Smooth muscle cell (in vitro differentiated cells): ENCODE data around the gene CXCR3. TPM values are rescaled to one million over a fixed set of nuclear protein-coding genes. Genes with fewer than 3 reads are reported as not detected.

Experiments
- DNase-seq: peaks from one replicate; lab custom pipeline; 2025; ENCODE audit not compliant: unreplicated experiment; lab: John Stamatoyannopoulos, UW
- H2AFZ ChIP-seq: fragments of 200-600 bp; sonication (generic); 2 replicates; pipeline ENCODE4 v1.6.0; 2016; ENCODE audit warnings: antibody characterized with exemption, low read depth, mild to moderate bottlenecking
- H3F3A ChIP-seq: fragments of 200-600 bp; sonication (generic); 2 replicates; pipeline ENCODE4 v1.6.0; 2017; ENCODE audit warnings: antibody characterized with exemption, low read depth
- H3K27ac ChIP-seq: fragments of 200-600 bp; sonication (generic); 2 replicates; pipeline ENCODE4 v1.5.1; 2016; ENCODE audit warnings: low read depth, mild to moderate bottlenecking
- H3K27me3 ChIP-seq: fragments of 200-600 bp; sonication (generic); 2 replicates; pipeline ENCODE4 v1.6.1; 2016; ENCODE audit warnings: low read depth, mild to moderate bottlenecking
- H3K36me3 ChIP-seq: fragments of 200-600 bp; sonication (generic); 2 replicates; pipeline ENCODE4 v1.5.1; 2016; ENCODE audit warnings: low read depth
- H3K4me1 ChIP-seq: fragments of 200-600 bp; sonication (generic); 2 replicates; pipeline ENCODE4 v1.5.1; 2016; ENCODE audit warnings: low read depth
- H3K4me2 ChIP-seq: fragments of 200-600 bp; sonication (generic); 2 replicates; pipeline ENCODE4 v1.6.0; 2016; ENCODE audit warnings: mild to moderate bottlenecking
- H3K4me3 ChIP-seq: fragments of 200-600 bp; sonication (generic); 2 replicates; pipeline ENCODE4 v1.5.1; 2016; ENCODE audit warnings: mild to moderate bottlenecking
- H3K79me2 ChIP-seq: fragments of 200-600 bp; sonication (generic); 2 replicates; pipeline ENCODE4 v1.6.0; 2016; ENCODE audit warnings: low read depth, mild to moderate bottlenecking
- H3K9ac ChIP-seq: fragments of 200-600 bp; sonication (generic); 2 replicates; pipeline ENCODE4 v1.6.0; 2016; ENCODE audit warnings: low read depth
- H3K9me3 ChIP-seq: fragments of 200-600 bp; sonication (generic); replicated peaks from 2 replicates; pipeline ENCODE4 v1.5.1; 2016; ENCODE audit warnings: low read depth
- H4K20me1 ChIP-seq: fragments of 200-600 bp; sonication (generic); 2 replicates; pipeline ENCODE4 v1.6.0; 2016; ENCODE audit warnings: low read depth
- CTCF ChIP-seq: fragments of 200-600 bp; sonication (generic); IDR thresholded peaks from 2 replicates; pipeline ENCODE4 v1.5.1; 2017; ENCODE audit warnings: borderline replicate concordance, mild to moderate bottlenecking, antibody characterized with exemption; ENCODE audit not compliant: insufficient read depth, poor library complexity, severe bottlenecking
- WGBS: methylation state at CpG from one replicate; pipeline ENCODE4 v1.1.7; 2016; ENCODE audit warnings: low lambda C conversion rate; 5-methylcytosine and 5-hydroxymethylcytosine counted together
- polyA plus RNA-seq: library from polyadenylated mRNA; unstranded; fragments of >200 nt; fragmentation: Nextera tagmentation; extraction: Ambion mirVana; gene quantifications from 2 replicates; pipeline ENCODE4 v1.2.1, GENCODE V29; 2016
- total RNA-seq: library from RNA; depleted of rRNA; stranded (reverse); fragments of >200 nt; gene quantifications from 2 replicates; pipeline ENCODE4 v1.2.3, GENCODE V29; 2014

The CXCR3 gene
- total and polyA plus RNA-seq, 2 experiments from 2014 or later, result 0.53 TPM; not detected in 1

GRCh38 chrX:71661919-71662318 lies 43.6 kb upstream of the CXCR3 start:
- 82% methylated on average over 12 of the region's 12 CpGs for WGBS
- Histone ChIP-seq H3K9me3 (no peaks in the 10 kb centered on the region), H4K20me1 (no peaks in the 10 kb centered on the region), H2AFZ (no peak overlapping the region), H3K9ac (no peak overlapping the region), H3K36me3 (no peaks in the 10 kb centered on the region), H3K27me3 (no peaks in the 10 kb centered on the region), H3F3A (no peaks in the 10 kb centered on the region), H3K4me3 (no peak overlapping the region), H3K4me1 (no peaks in the 10 kb centered on the region), H3K27ac (no peak overlapping the region), H3K79me2 (no peaks in the 10 kb centered on the region), H3K4me2 (no peak overlapping the region)
- TF ChIP-seq CTCF, result no peak
- no peak for DNase-seq

GRCh38 chrX:71660562-71661416 lies 42.5 kb upstream of the CXCR3 start:
- H3K27me3 ChIP-seq, result no peaks in the 10 kb centered on the region
- no peak overlapping the region for H3K4me2 ChIP-seq
- H3F3A ChIP-seq, result no peaks in the 10 kb centered on the region
- no peak overlapping the region for H3K9ac ChIP-seq
- no peak overlapping the region for H3K4me3 ChIP-seq
- no peak for DNase-seq
- H4K20me1 ChIP-seq, result no peaks in the 10 kb centered on the region
- H3K36me3 ChIP-seq, result no peaks in the 10 kb centered on the region
- no peaks in the 10 kb centered on the region for H3K9me3 ChIP-seq
- no peaks in the 10 kb centered on the region for H3K4me1 ChIP-seq
- H3K27ac ChIP-seq, result no peak overlapping the region
- no peak overlapping the region for H2AFZ ChIP-seq
- WGBS, result 86% methylated on average over 22 of the region's 22 CpGs
- H3K79me2 ChIP-seq, result no peaks in the 10 kb centered on the region
- TF ChIP-seq CTCF, result no peak

- Histone ChIP-seq H3K4me2 (no peak overlapping the region), H3K4me3 (no peak overlapping the region), H2AFZ (no peak overlapping the region), H3K27ac (no peak overlapping the region), H3F3A (no peaks in the 10 kb centered on the region), H4K20me1 (no peaks in the 10 kb centered on the region), H3K9ac (no peak overlapping the region), H3K4me1 (no peaks in the 10 kb centered on the region), H3K79me2 (no peaks in the 10 kb centered on the region), H3K36me3 (no peaks in the 10 kb centered on the region), H3K9me3 (no peaks in the 10 kb centered on the region), H3K27me3 (no peaks in the 10 kb centered on the region)
- WGBS, result 95% methylated on average over 6 of the region's 6 CpGs
- no peak for TF ChIP-seq CTCF
- no peak for DNase-seq
Observed at GRCh38 chrX:71659959-71660358, 41.6 kb upstream of the CXCR3 start.

GRCh38 chrX:71659342-71659741 lies 41.0 kb upstream of the CXCR3 start:
- Histone ChIP-seq H4K20me1 (no peaks in the 10 kb centered on the region), H3K79me2 (no peaks in the 10 kb centered on the region), H3K36me3 (no peaks in the 10 kb centered on the region), H3K27ac (no peak overlapping the region), H3F3A (no peaks in the 10 kb centered on the region), H3K9ac (no peak overlapping the region), H3K9me3 (no peaks in the 10 kb centered on the region), H3K27me3 (no peaks in the 10 kb centered on the region), H3K4me3 (no peak overlapping the region), H2AFZ (no peak overlapping the region), H3K4me1 (no peaks in the 10 kb centered on the region), H3K4me2 (no peak overlapping the region)
- WGBS, result 73% methylated on average over 3 of the region's 3 CpGs
- no peak for TF ChIP-seq CTCF
- DNase-seq, result no peak
